ENCODE results near the gene CCDC177.
"Not testable (repeated sequence)": the region's sequence is repeated elsewhere in the genome, so short reads cannot be mapped to it uniquely, and the experiment has no call there.

DNA sequence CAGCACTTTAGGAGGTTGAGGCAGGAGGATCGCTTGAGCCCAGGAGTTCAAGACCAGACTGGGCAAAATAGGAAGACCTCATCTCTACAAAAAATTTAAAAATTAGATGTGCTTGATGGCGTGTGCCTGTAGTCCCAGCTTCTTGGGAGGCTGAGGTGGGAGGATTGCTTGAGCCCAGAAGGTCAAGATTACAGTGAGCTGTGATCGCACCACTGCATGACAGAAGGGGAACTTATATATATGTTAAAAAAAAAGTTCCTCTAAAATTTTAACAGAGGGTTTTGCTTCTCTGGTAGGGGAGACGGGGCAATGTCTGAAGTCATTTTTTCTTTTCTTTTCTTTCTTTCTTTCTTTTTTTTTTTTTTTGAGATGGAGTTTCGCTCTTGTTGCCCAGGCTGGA lies 24.8 kb upstream of the CCDC177 start:
- not testable (repeated sequence) for TF ChIP-seq CTCF (IDR thresholded peaks at IDR 0.05; ENCODE audit: low read depth, low read length, missing input control); YY1 (IDR thresholded peaks at IDR 0.05); JUND (IDR thresholded peaks at IDR 0.05); RXRA (IDR thresholded peaks at IDR 0.05)
- TF ChIP-seq, protein P1, sequence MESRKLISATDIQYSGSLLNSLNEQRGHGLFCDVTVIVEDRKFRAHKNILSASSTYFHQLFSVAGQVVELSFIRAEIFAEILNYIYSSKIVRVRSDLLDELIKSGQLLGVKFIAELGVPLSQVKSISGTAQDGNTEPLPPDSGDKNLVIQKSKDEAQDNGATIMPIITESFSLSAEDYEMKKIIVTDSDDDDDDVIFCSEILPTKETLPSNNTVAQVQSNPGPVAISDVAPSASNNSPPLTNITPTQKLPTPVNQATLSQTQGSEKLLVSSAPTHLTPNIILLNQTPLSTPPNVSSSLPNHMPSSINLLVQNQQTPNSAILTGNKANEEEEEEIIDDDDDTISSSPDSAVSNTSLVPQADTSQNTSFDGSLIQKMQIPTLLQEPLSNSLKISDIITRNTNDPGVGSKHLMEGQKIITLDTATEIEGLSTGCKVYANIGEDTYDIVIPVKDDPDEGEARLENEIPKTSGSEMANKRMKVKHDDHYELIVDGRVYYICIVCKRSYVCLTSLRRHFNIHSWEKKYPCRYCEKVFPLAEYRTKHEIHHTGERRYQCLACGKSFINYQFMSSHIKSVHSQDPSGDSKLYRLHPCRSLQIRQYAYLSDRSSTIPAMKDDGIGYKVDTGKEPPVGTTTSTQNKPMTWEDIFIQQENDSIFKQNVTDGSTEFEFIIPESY (IDR thresholded peaks at IDR 0.05), result not testable (repeated sequence)
